GM13976 (cell line): ENCODE measurements around the gene TPCN2.

Experiments
- DNase-seq: peaks from one replicate; pipeline ENCODE4 v3.0.0; 2012; ENCODE audit warnings: low spot score
- in situ Hi-C: fragments of 300-500 bp; cut with MboI; formaldehyde crosslinking; loops from one replicate; pipeline ENCODE4 v1.12.0; 2022; ENCODE audit warnings: low sequenced_read_pairs, mixed read lengths, inconsistent platforms; ENCODE audit not compliant: unreplicated experiment
- TF ChIP-seq, protein P1 (sequence below): IDR thresholded peaks from 2 replicates; pipeline ENCODE4 v1.5.1; 2012; ENCODE audit warnings: borderline replicate concordance, mild to moderate bottlenecking; ENCODE audit not compliant: insufficient read depth; ENCODE audit errors: extremely low read depth, missing control alignments, control extremely low read depth

The TPCN2 gene

DNA sequence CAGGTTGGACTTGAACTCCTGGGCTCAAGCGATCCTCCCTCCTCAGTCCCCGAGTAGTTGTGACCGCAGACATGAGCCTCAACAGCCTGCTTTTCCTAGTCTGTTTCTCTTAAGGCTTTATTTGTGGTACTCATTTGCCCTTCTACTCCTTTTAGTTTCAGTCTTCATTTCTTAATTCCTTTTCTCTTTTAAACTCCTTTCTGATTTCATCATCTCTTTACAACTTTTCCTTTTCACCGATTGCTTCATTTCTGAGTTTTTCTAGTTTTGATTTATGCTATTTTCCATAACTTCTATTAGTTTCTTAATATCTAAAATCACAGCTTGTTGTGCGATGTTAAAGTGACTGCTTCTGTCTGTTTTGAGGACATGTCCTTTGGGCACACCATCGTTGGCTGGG, 18.4 kb upstream of the TPCN2 start:
- no peak for DNase-seq
- in situ Hi-C loops: no loop called here
- TF ChIP-seq, protein P1, sequence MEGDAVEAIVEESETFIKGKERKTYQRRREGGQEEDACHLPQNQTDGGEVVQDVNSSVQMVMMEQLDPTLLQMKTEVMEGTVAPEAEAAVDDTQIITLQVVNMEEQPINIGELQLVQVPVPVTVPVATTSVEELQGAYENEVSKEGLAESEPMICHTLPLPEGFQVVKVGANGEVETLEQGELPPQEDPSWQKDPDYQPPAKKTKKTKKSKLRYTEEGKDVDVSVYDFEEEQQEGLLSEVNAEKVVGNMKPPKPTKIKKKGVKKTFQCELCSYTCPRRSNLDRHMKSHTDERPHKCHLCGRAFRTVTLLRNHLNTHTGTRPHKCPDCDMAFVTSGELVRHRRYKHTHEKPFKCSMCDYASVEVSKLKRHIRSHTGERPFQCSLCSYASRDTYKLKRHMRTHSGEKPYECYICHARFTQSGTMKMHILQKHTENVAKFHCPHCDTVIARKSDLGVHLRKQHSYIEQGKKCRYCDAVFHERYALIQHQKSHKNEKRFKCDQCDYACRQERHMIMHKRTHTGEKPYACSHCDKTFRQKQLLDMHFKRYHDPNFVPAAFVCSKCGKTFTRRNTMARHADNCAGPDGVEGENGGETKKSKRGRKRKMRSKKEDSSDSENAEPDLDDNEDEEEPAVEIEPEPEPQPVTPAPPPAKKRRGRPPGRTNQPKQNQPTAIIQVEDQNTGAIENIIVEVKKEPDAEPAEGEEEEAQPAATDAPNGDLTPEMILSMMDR: no peak

DNA sequence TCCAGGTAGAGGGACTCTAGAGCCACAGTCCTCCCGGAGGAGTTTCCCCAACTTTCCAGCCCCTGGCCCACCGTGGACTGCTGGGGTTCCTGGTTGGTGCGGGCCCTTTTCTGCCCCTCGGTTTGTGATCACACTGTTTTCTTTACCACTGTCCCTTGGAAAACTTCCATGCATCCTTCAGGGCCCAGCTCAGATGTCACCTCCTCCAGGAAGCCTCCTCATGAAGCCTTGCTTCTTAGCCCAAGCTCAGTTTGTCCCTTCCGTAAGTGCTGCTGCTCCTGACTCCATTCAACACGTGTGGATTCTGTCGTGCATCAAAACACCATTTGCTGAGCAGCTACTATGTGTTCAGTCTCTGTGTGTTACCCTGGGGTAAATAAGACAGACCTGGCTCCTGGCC, 15.9 kb upstream of the TPCN2 start:
- no peak for DNase-seq
- in situ Hi-C loops: no loop called here
- TF ChIP-seq, protein P1: no peak

DNA sequence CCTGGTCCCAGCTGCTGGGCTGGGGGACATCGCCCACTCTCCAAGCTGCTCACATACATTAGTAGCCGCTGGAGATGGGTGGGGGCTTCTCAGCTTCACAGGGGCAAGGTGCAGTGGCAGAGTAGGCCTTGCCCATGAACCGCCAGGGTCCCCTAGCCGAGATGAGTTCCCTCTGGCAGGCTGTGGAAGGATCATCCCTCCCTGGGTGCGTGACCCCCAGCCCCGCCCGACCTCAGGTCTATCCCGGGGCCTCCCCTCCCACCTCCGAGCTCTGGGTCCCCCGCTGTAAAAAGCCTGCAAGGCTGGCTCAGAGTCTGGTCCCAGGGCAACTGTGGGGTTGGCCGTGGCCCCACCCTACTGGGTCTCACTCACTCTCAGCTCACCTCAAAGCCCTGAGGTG, 15.3 kb upstream of the TPCN2 start:
- TF ChIP-seq, protein P1: no peak
- DNase-seq: no peak
- in situ Hi-C loops: no loop called here

DNA sequence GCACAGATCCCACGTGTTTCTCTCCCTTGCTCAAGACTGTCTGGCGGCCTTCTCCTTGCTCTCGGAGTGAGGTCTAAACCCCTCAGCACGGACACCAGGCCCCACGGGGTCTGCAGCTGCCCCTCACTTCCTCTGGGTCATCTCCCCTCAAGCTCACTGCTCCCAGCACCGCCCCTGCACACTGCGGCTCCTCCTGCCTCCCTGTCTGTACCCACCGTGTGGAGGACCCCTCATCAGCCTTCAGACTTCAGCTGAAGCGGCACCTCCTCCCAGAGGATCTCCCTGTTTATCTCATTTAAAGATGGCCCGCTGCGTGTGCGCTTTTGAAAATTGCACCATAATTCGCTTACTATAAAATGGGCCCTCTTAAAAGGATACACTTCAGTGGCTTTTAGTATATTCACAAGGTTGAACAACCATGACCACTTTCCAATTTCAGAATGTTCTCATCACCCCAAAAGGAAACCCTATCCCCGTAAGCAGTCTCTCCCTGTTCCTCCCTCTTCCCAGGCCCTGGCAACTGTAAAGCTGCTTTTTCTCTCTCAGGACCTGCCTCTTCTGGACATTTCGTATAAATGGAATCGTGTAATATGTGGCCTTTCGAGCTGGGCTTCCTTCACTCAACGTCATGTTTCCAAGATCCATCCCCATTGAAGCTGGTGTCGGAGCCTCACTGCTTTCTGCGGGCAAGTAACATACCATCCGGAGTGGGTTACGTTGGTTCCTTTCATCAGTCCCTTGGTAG, 14.4 kb upstream of the TPCN2 start:
- TF ChIP-seq, protein P1: no peak
- no peak for DNase-seq
- in situ Hi-C loops: no loop called here

DNA sequence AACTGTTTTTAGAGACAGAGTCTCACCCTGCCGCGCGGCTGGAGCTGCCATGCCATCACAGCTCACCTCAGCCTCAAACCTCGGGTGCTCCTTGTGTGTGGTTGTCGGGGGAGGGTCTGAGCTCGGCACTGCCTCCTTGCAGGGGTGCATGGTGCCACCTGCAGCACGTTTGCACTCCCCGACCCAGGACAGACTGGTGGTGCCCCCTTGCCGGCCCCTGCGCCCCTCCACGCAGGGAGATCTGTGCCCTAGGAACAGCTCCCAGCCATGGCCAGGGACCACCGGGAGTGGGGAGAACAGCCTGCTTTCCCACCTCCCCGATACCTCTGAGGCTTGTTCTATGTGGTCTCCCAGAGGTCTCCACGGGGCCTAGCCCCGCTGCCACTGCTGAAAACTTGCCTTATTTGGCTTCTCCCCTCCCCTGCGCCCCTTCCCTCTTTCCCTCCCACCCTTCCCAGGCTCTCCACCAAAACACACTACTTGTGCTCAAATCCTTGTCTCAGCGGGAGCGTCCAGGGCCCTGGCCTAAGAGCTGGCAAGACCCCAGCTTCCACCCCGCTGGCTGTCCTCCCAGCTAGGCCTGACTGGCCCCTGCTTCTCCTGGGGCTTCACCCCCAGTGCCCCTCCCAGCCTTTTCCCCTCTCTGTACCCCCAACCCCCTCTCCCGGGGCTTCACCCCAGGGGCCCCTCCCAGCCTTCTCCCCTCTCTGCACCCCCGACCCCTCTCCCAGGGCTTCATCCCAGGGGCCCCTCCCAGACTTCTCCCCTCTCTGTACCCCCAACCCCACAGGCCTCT, 13.4 kb upstream of the TPCN2 start:
- DNase-seq: no peak
- TF ChIP-seq, protein P1: no peak
- in situ Hi-C loops: no loop called here

DNA sequence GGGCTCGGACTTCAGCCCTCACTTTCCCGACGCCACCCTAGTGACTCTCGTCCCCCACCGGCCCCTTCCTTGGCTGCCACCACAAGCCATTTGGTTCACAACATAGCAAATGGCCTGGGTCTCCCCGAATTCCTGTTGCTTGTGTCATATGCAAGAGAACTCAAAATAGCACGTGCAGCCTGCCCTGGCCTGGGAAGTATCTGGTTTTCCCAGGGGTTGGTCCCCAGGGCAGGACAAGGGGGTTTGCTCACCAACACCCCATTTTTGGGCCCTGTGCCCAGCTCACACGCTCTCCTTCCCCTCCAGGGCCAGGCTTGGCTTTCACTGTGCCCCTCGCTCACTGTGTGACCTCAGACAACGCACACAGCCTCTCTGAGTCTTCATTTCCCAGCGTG, 12.8 kb upstream of the TPCN2 start:
- in situ Hi-C loops: no loop called here
- TF ChIP-seq, protein P1: no peak
- DNase-seq: no peak
